GM10266 (cell line): Measurements from ENCODE around the gene SLCO1C1.
"Not testable (repeated sequence)": the region's sequence is repeated elsewhere in the genome, so short reads cannot be mapped to it uniquely, and the experiment has no call there.

Experiments
- DNase-seq: peaks from one replicate; pipeline ENCODE4 v3.0.0; 2012; ENCODE audit errors: extremely low spot score
- CTCF ChIP-seq: IDR thresholded peaks from 2 replicates; pipeline ENCODE4 v1.5.1; 2012; ENCODE audit warnings: mild to moderate bottlenecking, low read depth; ENCODE audit not compliant: control insufficient read depth, insufficient read depth; ENCODE audit errors: missing control alignments

The SLCO1C1 gene

GRCh38 chr12:20740972-20741371 is 45.8 kb downstream of the SLCO1C1 start:
- no peak for TF ChIP-seq CTCF
- DNase-seq: no peak

GRCh38 chr12:20748198-20748597 is 53.1 kb downstream of the SLCO1C1 start:
- no peak for TF ChIP-seq CTCF
- no peak for DNase-seq

- no peak for TF ChIP-seq CTCF
- DNase-seq: no peak
These were observed 55.9 kb downstream of the SLCO1C1 start for GRCh38 chr12:20751046-20751445.

- DNase-seq: no peak
- TF ChIP-seq CTCF: no peak
These were observed 82.3 kb downstream of the SLCO1C1 start for GRCh38 chr12:20777420-20777819.

GRCh38 chr12:20778969-20779368 is 83.8 kb downstream of the SLCO1C1 start:
- no peak for TF ChIP-seq CTCF
- DNase-seq: no peak

GRCh38 chr12:20779971-20780370 is 84.8 kb downstream of the SLCO1C1 start:
- DNase-seq: not testable (repeated sequence)

- not testable (repeated sequence) for DNase-seq
These were observed 88.7 kb downstream of the SLCO1C1 start for GRCh38 chr12:20783796-20784357.

GRCh38 chr12:20792971-20793370 is 97.8 kb downstream of the SLCO1C1 start:
- no peak for TF ChIP-seq CTCF
- no peak for DNase-seq
